Large intestine (tissue), 3 donors: ENCODE measurements around the gene PCGF3. TPM values are rescaled to one million over a fixed set of nuclear protein-coding genes. Genes with fewer than 3 reads are reported as not detected.

Experiments used
- DNase-seq, 2 donors: peaks; one replicate each; pipeline versions ENCODE4 v3.0.0 to v3.0.0-alpha.2; 2013
- H3K27ac ChIP-seq: one replicate; pipeline ENCODE4 v1.5.1; 2013; ENCODE audit warnings: low read length
- H3K27me3 ChIP-seq: 2 replicates; pipeline ENCODE4 v1.6.1; 2013; ENCODE audit warnings: low read length; ENCODE audit not compliant: control insufficient read depth, insufficient read depth
- H3K36me3 ChIP-seq: 2 replicates; pipeline ENCODE4 v1.6.1; 2013; ENCODE audit warnings: low read length; ENCODE audit not compliant: control insufficient read depth, insufficient read depth
- H3K4me1 ChIP-seq: one replicate; pipeline ENCODE4 v1.6.1; 2013; ENCODE audit warnings: low read length; ENCODE audit not compliant: control insufficient read depth, insufficient read depth
- H3K4me3 ChIP-seq: one replicate; pipeline ENCODE4 v1.5.1; 2013; ENCODE audit warnings: low read length
- H3K9me3 ChIP-seq: one replicate; pipeline ENCODE4 v1.6.1; 2013; ENCODE audit warnings: mild to moderate bottlenecking, low read depth, low read length, moderate library complexity; ENCODE audit not compliant: control insufficient read depth
- WGBS: methylation state at CpG from one replicate; pipeline ENCODE4 v1.1.5; 2013; ENCODE audit warnings: low lambda C conversion rate; ENCODE audit not compliant: insufficient coverage; 5-methylcytosine and 5-hydroxymethylcytosine counted together
- polyA plus RNA-seq: library from polyadenylated mRNA; unstranded; fragments of 120-200 nt; gene quantifications from one replicate; pipeline ENCODE4 v1.2.1, GENCODE V29; 2013

PCGF3 gene
- polyA plus RNA-seq, 1 donor = 78.0 TPM

GRCh38 chr4:764405-765169, 59.0 kb downstream of the PCGF3 start:
- no CpG with 5 or more reads among the region's 16 CpGs for WGBS
- Histone ChIP-seq H3K4me3 (no peak overlapping the region), H3K9me3 (peaks cover 6% of the 10 kb centered on the region), H3K36me3 (peaks cover 76% of the 10 kb centered on the region), H3K27me3 (no peaks in the 10 kb centered on the region), H3K4me1 (peaks cover 5% of the 10 kb centered on the region), H3K27ac (no peak overlapping the region)
- DNase-seq = no peak

- peaks cover 5% of the 10 kb centered on the region for H3K4me1 ChIP-seq
- H3K4me3 ChIP-seq = no peak overlapping the region
- no peaks in the 10 kb centered on the region for H3K27me3 ChIP-seq
- peaks cover 3% of the 10 kb centered on the region for H3K9me3 ChIP-seq
- no peak overlapping the region for H3K27ac ChIP-seq
- no peak for DNase-seq
- peaks cover 74% of the 10 kb centered on the region for H3K36me3 ChIP-seq
- WGBS = no CpG with 5 or more reads among the region's 7 CpGs
Measured at GRCh38 chr4:766152-766515, 60.5 kb downstream of the PCGF3 start.

GRCh38 chr4:766559-767283, 61.1 kb downstream of the PCGF3 start:
- Histone ChIP-seq H3K4me3 (no peak overlapping the region), H3K27ac (no peak overlapping the region), H3K9me3 (peaks cover 3% of the 10 kb centered on the region), H3K4me1 (peaks cover 5% of the 10 kb centered on the region), H3K27me3 (no peaks in the 10 kb centered on the region), H3K36me3 (peaks cover 73% of the 10 kb centered on the region)
- no CpG with 5 or more reads among the region's 21 CpGs for WGBS
- DNase-seq = peak; percentile 44 to 70

- Histone ChIP-seq H3K27me3 (no peaks in the 10 kb centered on the region), H3K36me3 (peaks cover 71% of the 10 kb centered on the region), H3K4me3 (no peak overlapping the region), H3K4me1 (peaks cover 5% of the 10 kb centered on the region), H3K9me3 (peaks cover 3% of the 10 kb centered on the region), H3K27ac (no peak overlapping the region)
- WGBS = 100% methylated on average over 1 of the region's 15 CpGs
- no peak for DNase-seq
Measured at GRCh38 chr4:768076-768475, 62.4 kb downstream of the PCGF3 start.

GRCh38 chr4:768995-769394, 63.4 kb downstream of the PCGF3 start:
- Histone ChIP-seq H3K4me1 (peaks cover 5% of the 10 kb centered on the region), H3K27me3 (no peaks in the 10 kb centered on the region), H3K9me3 (peaks cover 3% of the 10 kb centered on the region), H3K36me3 (peaks cover 69% of the 10 kb centered on the region), H3K4me3 (no peak overlapping the region), H3K27ac (no peak overlapping the region)
- 100% methylated on average over 1 of the region's 12 CpGs for WGBS
- no peak for DNase-seq

GRCh38 chr4:769511-769910, 63.9 kb downstream of the PCGF3 start:
- Histone ChIP-seq H3K9me3 (peaks cover 3% of the 10 kb centered on the region), H3K4me3 (no peak overlapping the region), H3K27me3 (no peaks in the 10 kb centered on the region), H3K4me1 (peaks cover 5% of the 10 kb centered on the region), H3K27ac (no peak overlapping the region), H3K36me3 (peaks cover 67% of the 10 kb centered on the region)
- WGBS = 100% methylated on average over 2 of the region's 19 CpGs
- no peak for DNase-seq

GRCh38 chr4:770022-770421, 64.4 kb downstream of the PCGF3 start:
- H3K4me1 ChIP-seq = peaks cover 5% of the 10 kb centered on the region
- H3K4me3 ChIP-seq = no peak overlapping the region
- peaks cover 67% of the 10 kb centered on the region for H3K36me3 ChIP-seq
- H3K27ac ChIP-seq = no peak overlapping the region
- H3K9me3 ChIP-seq = peaks cover 3% of the 10 kb centered on the region
- DNase-seq = no peak
- WGBS = no CpG with 5 or more reads among the region's 5 CpGs
- no peaks in the 10 kb centered on the region for H3K27me3 ChIP-seq

- H3K27ac ChIP-seq = no peak overlapping the region
- no CpG with 5 or more reads among the region's 6 CpGs for WGBS
Measured at GRCh38 chr4:771464-771863, 65.8 kb downstream of the PCGF3 start.

GRCh38 chr4:772118-772517, 66.5 kb downstream of the PCGF3 start:
- no peak for DNase-seq
- Histone ChIP-seq H3K27ac (no peak overlapping the region), H3K4me3 (no peak overlapping the region), H3K9me3 (peaks cover 3% of the 10 kb centered on the region), H3K36me3 (peaks cover 71% of the 10 kb centered on the region), H3K27me3 (no peaks in the 10 kb centered on the region), H3K4me1 (peaks cover under 1% of the 10 kb centered on the region)
- WGBS = no CpG with 5 or more reads among the region's 7 CpGs

More at GRCh38 chr4:771464-771863, 65.8 kb downstream of the PCGF3 start:
- peaks cover 3% of the 10 kb centered on the region for H3K9me3 ChIP-seq
- H3K4me3 ChIP-seq = no peak overlapping the region
- no peak for DNase-seq
- peaks cover 73% of the 10 kb centered on the region for H3K36me3 ChIP-seq
- H3K4me1 ChIP-seq = peaks cover 5% of the 10 kb centered on the region
- no peaks in the 10 kb centered on the region for H3K27me3 ChIP-seq

- DNase-seq = no peak
- H3K4me1 ChIP-seq = no peaks in the 10 kb centered on the region
- no peak overlapping the region for H3K4me3 ChIP-seq
- no peak overlapping the region for H3K27ac ChIP-seq
- peaks cover 73% of the 10 kb centered on the region for H3K36me3 ChIP-seq
- WGBS = no CpG with 5 or more reads among the region's 8 CpGs
- peaks cover 3% of the 10 kb centered on the region for H3K9me3 ChIP-seq
- H3K27me3 ChIP-seq = no peaks in the 10 kb centered on the region
Measured at GRCh38 chr4:772776-773175, 67.1 kb downstream of the PCGF3 start.
